ENCODE data around the gene CDR2.

DNA sequence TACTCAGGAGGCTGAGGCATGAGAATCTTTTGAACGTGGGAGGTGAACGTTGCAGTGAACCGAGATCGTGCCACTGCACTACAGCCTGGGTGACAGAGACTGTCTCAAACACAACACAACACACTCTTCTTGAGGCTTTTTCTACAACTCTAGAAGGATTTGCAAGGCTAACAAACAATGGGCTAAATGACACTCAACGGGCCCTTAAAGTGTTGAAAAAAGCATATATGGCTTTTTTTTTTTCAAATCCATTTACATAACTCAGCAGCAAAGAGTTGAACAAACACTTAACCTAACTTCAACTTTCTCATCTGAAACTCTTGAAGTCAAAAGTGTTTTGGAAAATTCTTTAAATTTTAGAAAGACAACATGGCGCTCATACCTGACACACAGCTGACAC lies 22.3 kb downstream of the CDR2 start:
- TF ChIP-seq, protein P1, sequence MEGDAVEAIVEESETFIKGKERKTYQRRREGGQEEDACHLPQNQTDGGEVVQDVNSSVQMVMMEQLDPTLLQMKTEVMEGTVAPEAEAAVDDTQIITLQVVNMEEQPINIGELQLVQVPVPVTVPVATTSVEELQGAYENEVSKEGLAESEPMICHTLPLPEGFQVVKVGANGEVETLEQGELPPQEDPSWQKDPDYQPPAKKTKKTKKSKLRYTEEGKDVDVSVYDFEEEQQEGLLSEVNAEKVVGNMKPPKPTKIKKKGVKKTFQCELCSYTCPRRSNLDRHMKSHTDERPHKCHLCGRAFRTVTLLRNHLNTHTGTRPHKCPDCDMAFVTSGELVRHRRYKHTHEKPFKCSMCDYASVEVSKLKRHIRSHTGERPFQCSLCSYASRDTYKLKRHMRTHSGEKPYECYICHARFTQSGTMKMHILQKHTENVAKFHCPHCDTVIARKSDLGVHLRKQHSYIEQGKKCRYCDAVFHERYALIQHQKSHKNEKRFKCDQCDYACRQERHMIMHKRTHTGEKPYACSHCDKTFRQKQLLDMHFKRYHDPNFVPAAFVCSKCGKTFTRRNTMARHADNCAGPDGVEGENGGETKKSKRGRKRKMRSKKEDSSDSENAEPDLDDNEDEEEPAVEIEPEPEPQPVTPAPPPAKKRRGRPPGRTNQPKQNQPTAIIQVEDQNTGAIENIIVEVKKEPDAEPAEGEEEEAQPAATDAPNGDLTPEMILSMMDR (IDR thresholded peaks at IDR 0.05; ENCODE audit: insufficient read depth, low read length), result no peak
- TF ChIP-seq POLR2AphosphoS5 (IDR thresholded peaks at IDR 0.05; ENCODE audit: low read depth), result no peak
- TF ChIP-seq, protein P2, sequence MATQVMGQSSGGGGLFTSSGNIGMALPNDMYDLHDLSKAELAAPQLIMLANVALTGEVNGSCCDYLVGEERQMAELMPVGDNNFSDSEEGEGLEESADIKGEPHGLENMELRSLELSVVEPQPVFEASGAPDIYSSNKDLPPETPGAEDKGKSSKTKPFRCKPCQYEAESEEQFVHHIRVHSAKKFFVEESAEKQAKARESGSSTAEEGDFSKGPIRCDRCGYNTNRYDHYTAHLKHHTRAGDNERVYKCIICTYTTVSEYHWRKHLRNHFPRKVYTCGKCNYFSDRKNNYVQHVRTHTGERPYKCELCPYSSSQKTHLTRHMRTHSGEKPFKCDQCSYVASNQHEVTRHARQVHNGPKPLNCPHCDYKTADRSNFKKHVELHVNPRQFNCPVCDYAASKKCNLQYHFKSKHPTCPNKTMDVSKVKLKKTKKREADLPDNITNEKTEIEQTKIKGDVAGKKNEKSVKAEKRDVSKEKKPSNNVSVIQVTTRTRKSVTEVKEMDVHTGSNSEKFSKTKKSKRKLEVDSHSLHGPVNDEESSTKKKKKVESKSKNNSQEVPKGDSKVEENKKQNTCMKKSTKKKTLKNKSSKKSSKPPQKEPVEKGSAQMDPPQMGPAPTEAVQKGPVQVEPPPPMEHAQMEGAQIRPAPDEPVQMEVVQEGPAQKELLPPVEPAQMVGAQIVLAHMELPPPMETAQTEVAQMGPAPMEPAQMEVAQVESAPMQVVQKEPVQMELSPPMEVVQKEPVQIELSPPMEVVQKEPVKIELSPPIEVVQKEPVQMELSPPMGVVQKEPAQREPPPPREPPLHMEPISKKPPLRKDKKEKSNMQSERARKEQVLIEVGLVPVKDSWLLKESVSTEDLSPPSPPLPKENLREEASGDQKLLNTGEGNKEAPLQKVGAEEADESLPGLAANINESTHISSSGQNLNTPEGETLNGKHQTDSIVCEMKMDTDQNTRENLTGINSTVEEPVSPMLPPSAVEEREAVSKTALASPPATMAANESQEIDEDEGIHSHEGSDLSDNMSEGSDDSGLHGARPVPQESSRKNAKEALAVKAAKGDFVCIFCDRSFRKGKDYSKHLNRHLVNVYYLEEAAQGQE (IDR thresholded peaks at IDR 0.05; ENCODE audit: insufficient replicate concordance, low read depth), result no peak
- no peak for TF ChIP-seq GABPA (IDR thresholded peaks at IDR 0.05; ENCODE audit: low read depth)
- TF ChIP-seq SPI1 (IDR thresholded peaks at IDR 0.05; ENCODE audit: borderline replicate concordance, low read depth), result no peak
